NCI-H1105 treated with DMSO at 0.1 percent for 48 hours (cell line): ENCODE results near the gene GABRB3.

Experiments
- DNase-seq: peaks from one replicate; lab custom pipeline; 2025; lab: John Stamatoyannopoulos, UW

The GABRB3 gene

DNA sequence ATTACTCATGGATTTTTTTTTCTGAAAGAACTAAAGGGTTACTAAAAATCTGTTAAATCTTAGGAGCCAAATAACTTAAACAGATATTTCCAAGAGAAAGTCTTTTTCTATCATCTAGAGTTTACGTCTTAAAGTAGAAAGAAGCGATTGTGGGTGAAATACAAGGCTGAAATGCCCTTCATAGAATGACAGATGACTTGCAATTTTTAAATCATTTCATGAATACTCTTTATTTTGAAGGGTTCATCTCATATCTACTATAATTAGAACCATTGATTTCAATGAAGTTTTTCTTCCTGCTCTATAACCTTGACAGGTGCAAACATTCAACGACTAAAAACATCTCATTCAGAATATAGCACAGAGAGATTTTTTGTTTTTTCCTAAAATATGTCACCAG is 217.0 kb downstream of the GABRB3 start:
- no peak for DNase-seq

DNA sequence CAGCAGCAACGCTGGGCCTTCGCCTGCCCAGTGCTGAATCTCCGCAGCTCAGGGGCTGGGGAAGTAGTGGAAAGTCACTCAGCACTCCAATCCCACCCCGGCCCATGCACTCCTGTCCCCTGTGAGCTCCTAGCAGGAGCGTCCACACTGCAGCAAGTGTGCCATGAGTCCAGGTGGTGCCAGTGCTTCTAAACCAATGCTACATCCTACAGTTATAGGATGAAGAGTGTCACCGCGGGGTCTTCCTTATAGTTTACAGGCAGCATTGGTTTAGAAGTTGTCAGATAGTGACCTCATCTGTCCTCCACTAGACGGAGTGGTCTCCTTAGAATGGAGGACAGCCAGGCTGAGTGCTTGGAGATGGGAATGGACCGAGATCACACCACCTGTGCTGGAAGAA is 221.4 kb downstream of the GABRB3 start:
- no peak for DNase-seq

DNA sequence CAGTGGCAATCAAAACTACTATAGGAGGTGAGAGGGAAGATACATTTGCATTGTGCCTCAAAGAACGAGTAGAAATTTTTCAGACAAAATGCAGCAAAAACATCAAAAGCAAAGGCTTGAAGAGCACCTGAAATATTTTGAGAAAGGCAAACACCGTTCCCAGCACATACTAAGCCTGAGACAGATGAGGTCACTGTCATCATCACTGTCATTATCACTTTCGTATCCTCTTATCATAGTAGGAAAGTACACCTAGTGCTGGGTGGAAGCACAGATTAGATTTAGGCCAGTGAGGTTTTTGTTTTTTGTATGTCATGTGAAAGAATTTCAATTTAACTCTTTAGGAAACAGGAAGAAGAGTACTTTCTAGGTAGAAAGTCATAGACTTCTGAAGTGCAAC is 222.0 kb downstream of the GABRB3 start:
- DNase-seq = no peak

DNA sequence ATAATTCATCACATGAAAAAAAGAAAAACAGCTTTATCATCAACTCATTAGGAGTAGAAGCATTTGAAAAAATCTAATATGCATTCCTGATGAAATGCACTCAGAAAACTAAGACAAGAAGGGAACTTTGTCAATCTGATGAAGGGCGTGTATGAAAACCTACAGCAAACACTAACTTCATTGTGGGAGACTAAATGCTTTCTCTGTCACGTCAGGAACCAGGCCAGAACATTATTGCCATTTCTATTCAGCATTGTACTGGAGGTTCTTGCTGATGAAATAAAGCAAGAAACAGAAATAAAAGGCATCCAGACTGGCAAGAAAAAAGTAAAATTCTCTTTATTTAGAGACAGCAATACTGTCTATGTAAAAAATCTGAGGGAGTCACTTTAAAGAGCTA is 235.2 kb downstream of the GABRB3 start:
- DNase-seq = no peak

DNA sequence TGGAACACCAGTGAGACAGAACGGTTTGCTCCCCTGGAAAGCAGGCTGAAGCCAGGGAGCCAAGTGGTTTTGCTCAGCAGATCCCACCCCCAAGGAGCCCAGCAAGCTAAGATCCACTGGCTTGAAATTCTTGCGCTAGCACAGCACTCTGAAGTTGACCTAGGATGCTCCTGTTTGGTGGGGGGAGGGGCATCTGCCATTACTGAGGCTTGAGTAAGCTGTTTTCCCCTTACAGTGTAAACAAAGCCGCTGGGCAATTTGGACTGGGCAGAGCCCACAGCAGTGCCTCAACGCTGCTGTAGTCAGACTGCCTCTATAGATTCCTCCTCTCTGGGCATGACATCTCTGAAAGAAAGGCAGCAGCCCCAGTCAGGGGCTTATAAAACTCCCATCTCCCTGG is 241.4 kb downstream of the GABRB3 start:
- DNase-seq = no peak

DNA sequence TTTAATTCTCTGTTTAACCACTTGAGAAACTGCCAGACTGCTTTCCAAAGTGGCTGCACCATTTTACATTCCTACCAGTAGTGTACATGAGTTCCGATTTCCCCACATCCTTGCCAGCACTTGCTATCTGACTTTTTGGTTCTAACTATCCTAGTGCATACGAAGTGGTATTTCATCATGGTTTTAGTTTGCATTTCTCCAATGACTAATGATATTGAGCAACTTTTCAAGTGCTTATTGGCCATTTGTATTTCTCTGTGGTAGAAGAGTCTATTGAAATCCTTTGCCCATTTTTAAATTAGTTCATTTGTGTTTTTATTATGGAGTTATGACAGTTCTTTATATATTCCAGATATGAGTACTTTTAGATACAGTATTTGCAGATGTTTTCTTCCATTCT is 247.8 kb downstream of the GABRB3 start:
- no peak for DNase-seq

DNA sequence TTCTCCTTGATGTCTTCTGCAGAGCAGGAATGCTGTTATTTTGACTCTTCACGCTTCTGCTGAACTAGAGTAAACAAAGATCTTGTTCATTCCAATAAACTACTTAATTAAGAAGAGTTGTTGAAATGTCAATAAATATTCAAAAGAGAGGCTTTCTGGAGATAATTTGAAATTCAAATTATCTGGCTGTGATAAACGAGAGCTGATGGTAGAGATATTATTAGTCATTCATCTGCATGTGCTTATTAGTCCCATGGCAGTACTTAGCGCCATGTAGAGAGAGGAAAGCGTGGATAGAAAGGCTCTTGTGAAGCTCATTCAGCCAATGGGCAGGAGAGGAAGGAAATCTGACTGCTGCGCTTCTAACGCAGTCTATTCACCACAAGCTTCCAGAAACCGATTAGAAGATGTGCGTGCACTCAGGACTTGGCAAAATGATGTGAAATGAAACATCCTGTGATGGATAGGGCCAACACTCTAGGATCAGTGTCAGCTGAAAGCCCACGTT is 251.1 kb downstream of the GABRB3 start:
- no peak for DNase-seq

DNA sequence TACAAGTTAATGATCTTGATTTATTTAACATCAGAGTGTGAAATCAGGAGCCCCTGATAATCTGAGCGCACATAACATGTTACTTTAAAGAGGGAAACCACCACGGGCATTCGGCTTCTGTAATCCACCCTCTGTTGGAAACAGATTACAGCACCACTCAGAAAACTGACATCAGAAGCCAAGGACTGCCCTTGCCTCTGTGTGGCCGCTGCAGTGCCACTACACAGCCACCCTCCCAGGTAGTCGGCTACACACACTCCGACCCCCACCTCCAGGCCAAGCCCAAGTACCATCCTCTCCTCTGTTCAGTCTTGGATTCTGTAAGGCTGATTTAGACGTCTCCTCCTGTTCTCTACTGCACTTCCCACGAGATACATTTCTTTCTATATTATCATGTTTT is 251.7 kb downstream of the GABRB3 start:
- no peak for DNase-seq

DNA sequence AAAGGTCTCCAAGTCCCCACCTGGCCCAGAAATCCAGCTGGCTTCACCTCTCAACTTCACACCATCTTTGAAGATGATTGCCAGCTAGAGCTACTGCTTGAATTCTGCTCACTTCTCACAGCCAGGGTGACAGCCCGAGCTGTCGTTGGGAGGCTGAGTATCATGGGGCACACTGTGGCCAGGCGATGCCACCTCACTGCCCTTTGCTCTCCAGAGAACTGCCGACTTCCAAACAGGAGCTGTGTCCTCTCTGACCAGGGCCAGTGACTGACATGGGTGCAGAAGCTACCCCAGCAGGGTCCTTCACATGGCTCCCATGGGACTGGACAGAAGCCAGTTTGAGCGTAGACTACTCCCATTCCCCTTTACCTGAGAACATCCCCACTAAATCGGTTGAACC is 254.0 kb downstream of the GABRB3 start:
- no peak for DNase-seq

DNA sequence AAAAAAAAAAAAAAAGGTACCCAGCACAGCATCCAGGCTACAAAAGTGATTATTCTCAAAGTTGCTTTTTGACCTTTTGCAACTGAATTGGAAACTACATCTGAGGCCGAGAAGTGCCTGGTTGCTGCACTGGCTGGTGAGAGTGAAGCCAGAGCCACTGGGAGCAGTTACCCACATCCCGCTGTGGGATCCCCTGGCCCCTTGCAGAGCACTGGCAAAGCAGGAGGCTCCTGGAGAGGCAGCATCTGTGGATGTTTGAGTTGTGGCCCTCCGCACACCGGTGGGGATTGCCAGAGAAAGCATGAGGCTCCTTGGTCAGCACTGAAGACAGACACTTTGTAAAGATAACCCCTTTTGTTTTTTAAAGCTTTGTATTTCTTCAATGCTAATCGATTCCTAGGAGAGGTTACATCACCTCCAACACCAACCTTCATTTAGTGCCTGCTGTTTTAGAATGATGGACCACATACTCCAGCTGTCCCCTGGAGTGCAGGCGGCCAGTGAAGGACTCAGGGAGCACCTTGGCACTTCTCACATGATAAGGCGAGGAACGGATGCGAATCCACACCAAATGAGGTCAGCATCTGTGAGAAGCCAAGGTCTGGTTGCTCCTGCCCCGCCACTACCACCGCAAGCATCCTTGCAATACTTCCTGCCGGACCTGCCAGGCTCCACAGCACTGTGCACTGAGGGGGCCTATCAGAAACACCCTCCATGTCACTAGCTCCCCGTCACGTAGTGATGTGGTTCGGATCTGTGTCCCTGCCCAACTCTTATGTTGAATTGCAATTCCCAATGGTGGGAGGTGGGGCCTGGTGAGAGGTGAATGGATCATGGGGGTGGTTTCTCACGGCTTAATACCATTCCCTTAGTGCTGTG is 256.5 kb downstream of the GABRB3 start:
- DNase-seq = no peak

DNA sequence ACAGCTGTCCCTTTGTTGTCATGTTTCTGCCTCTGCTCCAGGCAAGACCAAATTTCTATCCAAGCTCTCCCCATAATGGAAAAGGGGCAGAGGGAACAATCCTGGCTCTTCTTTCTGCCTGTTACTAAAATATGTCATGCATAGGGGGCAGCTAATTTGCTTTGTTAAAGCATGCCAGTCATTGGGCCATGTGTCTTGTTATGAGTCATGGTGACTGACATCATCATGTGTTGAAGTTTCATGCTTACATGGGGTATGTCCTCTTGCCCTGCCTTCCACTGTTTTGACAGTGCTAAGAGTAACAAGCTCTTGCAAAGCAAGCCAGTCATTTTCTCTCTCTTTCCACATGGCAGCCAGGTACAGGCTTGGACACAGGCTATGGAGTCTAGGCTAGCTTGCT is 268.9 kb downstream of the GABRB3 start:
- no peak for DNase-seq
